ENCODE measurements around the gene CD6.

Gene CD6

DNA sequence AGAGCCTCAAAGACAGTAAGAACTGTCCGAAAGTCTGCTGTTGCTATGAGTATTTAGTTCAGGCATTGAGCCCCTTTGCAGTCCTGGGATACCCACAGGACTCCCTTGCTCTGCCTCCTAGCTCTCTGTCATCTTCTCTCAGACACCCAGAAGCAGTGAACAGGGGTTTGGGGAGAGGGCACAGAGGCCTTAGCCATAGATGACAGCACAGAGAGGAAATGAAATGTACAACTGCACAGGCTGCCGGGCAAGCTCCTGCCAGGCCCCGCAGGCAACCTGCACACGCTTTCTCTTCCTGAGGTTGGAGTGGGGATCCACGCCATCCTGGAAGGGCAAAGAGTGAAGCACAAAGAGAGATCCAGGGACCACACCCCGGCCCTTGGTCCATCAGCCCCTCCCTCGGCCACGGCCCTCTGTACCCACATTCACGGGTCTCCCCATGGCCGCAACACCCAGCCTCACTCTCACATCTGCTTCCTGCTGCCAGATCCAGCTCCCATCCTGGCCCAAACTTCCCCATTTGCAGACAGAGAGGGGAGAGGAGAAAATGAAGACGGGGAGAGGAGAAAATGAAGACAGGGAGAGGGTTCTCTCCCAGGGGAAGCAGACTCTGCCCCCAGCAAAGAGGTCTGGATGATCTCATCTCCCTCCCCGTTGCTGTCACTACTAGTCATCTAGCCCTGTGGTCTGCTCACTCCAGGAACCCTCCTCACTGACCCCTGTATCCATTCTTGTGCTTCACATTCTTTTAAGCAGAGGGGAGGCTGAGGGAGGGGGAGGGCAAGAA, 40.7 kb downstream of the CD6 start:
- DNase-seq = peak; percentile 52

DNA sequence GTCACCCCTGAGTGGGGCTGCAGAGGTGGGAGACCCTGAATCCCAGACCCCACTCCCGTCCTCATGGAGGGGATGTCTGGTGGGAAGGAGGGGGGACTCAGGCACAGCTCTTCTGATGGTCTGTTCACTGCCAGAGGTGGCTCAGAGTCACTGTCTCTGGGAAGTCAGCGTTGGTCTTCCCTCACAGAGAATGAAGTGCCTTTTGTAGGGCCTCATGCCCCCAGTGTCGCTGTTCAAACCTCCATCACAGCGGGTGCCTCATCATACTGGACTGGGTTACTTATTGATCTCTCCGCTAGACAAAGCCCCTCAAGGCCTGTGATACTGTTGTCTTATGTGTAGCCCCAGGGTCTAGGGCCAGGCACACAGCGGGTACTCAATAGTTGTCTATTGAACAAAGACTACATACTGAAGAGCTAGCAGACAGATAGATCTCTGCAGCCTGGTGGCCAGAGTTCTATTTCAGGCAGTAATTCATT, 41.3 kb downstream of the CD6 start:
- DNase-seq = no peak

DNA sequence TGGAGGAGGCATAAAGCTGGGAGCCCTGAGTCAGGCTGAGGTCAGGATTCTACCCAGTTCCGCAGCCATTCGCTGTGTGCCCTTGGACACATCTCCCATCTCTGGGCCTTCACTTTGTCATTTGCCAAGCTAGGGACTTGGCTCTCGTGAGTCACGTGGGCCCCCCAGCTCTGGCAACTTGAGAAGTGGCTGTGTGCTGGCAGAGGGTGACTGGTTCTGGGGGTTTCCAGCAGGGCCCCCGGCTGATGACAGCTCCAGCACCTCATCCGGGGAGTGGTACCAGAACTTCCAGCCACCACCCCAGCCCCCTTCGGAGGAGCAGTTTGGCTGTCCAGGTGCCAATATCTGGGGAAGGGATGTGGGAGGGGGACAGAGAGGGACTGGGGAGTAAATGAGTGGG, 46.6 kb downstream of the CD6 start:
- no peak for DNase-seq

DNA sequence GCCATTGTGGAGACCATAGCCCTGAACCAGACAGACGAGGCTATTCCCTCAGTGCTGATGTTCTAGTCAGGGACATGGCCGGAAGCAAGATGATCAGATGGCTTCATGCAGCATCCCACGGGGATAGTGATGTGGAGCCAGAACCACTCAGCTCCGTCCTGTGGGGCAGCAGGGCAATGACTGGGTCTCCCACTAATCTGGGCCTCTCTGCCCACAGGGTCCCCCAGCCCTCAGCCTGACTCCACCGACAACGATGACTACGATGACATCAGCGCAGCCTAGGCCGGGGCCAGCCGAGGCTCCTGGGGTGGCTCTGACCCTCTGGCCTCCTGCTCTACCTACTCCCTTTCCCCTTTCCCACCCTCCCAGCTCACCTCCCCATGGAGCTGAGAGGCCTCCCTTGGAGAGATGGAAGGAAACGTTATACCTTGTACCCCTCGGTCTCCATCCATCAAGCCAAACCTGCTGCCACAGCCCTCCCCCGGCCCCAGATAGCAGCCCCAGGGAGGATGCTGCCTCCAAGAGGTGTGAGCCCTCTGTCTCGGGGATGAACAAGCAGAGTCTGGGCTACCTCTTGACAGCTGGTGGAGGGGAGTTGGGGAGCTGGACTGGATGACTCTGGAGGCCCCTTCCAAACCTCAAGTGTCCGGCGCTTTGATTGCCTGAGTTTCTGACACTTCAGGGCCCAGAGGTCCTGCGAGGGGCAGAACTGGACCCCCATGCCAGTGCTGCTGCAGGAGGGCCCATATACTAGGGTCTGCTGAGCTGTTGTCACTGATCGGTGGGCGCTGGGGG, 47.8 kb downstream of the CD6 start:
- no peak for DNase-seq

DNA sequence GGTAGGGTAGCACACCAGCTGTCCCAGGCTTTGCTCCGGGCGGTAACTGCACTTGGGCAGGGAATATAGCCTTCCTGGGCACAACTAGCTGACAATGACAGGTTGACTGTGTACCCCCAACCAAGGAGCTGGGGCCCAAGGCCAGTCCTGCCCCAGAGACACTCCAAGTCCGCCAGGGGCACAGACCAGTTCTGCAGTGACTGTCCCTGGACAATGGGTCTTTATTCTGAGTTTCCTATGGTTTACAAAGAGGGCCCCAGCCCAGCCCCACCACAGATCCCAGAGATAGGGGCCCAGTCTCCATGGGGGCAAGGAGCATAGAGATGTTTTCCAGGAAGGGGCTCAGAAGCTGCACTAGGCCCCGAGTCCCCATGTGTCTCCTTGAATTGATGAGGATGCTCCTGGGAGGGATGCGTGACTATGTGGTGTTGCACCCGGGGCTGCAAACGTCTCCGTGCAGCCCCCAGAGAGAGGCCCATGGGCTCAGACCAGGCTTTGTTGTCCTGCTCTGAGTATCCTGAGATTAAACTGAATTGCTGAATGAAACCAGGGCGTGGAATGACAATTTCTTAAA, 48.4 kb downstream of the CD6 start:
- no peak for DNase-seq

DNA sequence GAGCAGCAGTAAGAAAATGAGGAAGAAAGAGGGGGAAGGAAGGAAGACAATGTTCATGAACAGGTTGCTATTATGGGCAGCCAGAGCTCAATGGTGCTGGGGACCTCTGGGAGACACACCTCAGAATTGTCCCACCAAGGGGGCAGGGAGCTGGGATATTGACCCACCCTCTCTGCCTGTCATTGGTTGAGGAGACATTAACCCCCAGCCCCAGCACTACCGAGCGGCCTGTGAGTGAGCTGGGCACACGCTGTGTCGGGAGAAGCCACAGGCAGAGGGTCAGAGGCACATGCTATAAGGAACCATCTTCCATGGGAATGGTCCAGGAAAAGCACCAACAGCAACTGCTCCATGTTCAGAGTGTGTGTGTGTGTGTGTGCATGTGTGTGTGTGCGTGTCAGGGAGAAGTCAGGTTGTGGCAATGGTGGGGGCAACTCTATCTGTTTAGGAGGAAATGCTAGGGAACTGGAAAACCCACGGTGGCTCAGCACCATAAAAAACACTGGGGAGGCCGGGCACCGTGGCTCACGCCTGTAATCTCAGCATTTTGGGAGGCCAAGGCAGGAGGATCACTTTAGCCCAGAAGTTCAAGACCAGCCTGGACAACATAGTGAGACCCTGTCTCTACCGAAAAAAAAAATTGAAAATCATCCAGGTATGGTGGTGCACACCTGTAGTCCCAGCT, 49.2 kb downstream of the CD6 start:
- no peak for DNase-seq

DNA sequence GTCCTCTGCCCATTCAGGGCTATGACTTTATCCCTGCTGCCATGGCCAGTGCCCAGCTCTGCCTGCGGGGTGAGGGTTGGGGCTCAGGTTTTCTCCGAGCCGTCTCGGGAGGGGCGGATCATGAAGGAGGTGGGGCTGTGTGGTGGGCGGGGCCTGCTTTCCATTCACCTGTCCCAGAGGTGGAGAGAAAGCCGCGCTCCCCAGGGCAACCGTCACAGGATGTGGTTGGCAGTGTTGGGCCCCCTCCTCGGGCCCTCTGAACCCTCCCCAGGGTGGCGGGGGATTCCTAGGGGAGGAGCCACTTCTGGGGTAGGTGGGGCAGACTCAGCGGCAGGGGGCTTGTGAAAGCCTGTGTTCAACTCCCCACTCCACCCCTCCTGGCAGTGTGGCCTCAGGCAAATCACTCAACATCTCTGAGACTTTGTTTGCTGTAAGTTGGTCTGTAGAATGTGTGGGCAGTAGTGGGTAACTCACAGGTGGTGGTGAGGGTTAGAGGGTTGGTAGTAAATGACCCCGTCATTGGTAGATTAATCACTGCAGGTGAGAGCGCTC, 50.3 kb downstream of the CD6 start:
- DNase-seq = no peak

DNA sequence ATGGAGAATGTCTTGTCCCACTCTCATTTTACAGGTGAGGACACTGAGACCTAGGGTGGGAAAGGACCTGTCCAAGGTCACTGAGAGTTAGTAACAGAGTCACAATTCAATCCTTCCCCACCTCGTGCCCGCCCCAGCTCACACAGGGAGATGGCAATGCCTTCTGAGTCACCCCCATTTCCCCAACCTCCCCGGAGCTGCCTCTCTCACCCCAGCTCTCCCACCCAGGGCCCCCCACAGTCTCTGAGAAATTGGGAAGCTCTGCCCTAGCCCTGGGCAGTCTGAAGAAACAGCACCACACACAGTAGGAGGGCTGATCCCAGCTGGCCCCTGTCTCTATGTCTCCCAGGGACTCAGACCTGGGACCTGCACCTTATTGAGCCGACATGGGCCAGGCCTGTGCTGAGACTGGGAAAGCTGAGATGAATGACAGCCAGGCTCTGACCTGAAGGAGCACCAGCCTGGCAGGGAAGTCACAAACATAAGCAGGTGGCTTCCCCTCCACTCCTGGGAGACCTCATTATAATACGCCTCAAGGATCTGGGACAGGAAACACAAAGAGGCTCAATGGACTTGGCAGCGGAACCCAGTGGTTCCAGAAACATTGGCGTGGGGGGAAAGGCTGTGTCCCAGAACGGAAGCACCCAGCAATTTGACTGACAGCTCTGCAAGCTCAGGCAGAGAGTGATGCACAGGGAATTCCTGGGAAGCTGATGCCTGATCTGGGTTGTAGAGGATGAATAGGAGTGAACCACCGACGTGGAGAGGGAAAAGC, 51.0 kb downstream of the CD6 start:
- no peak for DNase-seq

DNA sequence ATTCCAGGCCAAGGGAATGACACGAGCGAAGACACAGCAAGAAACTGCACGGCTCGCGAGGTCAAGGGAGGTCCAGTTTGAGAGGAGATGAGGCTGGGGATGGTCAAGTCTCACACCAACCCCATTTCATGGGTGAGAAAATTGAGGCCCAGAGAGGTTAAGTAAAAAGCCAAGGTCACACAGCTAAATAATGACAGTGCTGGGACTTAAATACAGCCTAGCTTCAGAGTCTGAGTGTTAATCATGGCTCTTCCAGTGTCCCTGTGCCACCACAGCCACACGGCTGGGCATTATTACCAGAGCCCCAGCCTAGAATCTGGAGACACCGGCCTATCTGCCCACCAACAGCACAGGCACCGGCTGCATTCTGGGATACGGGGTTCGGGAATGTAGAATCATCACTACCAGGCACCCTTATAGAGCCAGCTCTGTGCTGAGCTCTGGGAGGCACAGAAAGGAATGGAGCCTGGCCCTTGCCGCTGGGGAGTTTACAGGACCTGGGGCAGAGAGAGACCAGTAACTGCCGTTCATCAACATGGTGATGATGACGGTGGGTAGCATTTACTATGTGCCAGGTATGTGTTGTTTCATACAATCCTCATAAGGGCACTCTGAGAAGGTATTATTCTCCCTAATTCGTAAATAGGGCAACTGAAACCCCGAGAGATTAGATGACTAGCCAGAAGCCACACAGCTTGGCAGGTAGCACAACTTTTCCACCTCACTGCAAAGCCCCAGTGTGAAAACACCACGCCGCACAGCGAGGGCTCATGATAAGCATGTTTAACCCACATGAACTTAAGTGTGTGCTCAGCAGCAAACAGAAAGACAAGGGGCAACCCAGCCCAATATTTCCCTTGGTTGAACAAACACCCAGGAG, 51.8 kb downstream of the CD6 start:
- no peak for DNase-seq

DNA sequence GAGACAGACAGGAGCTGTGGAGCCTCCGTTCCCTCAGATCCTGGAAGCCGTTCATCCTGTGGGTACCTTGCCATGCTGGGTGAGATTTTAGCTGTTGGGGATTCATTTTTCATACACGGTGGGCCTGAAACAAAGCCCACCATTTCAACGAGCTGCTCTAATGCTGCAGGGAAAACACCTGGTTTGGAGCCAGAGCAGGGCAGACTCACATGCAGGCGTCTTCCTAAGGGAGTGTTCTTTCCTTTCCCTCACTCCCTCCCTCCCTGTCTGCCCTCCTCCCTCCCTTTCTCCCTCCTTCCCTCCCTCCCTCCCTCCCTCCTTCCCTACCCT, 52.5 kb downstream of the CD6 start:
- no peak for DNase-seq

DNA sequence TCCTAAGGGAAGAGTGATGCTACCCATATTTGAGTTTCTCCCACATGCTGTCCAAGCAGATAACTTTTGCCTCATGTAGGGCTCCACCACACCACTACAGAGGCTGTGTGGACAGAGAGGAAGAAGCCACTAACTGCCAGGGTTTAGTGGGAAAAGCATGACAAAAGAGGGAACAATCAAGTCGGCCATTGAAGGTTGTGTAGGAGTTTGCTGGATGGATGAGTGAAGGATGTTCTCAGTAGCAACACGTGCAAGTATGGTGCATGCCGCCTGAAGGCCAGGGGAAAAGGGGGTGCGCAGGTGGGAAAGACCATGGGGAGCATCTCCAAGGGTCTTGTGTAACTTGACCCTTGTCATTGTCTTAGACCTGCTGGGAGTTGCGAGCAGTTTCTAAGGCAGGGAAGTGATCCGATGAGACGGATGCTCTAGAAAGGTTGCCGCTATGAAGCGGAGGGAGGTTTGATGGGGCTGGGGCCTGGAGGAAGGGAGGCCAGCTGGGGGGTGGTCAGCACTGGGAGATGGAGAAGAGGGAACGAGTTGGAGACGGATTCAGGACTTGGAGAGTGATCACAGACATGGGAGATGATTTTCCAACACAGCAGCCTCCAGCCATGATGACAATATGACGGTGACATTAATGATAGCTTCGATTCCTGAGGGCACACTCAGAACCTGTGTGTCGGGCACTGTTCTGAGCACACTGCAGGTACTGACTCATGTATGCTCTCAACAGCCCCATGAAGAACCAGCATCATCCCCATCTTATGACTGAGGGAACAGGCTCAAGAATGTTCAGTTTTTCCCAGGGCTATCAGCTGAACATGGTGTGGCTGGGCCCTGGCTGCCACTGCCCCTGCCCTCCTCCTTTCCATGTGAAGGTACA, 53.7 kb downstream of the CD6 start:
- no peak for DNase-seq

DNA sequence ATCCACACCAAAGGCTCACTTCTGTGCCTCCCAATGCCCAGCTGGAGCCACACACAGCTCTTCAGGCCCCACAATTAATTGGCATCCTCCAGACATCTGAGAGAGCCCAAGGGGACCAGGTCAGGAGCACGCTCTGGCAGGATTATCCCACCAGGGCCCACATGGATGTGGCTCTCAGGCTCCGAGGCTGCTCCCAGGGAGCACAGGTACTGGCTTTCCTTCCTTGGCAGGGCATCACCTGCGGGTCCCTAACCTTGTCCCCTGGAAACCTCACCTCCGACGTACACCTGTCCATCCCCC, 54.3 kb downstream of the CD6 start:
- DNase-seq = no peak

DNA sequence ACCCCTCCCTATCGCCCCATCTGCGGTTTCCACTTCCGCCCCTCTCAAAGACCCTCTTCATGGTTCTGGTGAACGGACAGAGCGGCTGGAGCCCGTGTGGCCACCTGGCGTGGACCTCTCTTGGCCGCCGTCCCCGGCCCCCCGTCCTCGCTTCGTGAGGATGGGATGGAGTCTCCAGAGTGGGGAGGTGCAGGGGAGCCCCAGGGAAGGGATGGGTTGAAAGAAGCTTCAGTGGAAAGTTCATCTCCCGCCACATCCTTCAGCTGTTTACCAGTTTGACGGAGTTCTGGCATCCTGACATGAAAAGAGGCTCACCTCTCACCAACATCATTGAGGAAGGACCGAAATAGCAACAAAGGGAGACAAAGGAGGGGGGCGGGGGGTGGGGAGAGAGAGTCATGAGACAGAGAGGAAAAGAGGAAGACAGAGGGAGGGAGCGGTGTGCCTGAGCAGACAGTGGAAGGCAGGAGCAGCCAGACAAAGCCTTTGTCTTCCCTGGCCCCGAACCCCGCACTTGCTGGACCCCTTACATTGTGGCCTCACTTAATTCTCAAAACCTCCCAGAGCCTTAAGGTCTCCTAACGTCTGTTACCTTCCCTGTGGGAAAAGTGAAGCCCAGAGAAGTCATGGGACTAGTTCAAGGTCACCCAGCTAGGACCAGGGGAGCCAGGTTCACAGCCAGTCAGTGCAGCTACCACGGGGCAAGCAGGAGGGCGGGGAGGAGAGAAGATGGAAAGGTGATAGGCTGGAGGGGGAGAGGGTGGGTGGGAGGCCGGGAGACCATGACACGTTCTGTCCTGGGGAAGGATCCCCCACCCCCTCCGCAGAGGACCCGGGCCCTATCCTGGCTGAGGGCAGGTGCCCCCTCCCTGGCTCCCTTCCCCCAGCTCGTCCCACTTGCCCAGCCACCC, 54.9 kb downstream of the CD6 start:
- DNase-seq = peak; percentile 57

DNA sequence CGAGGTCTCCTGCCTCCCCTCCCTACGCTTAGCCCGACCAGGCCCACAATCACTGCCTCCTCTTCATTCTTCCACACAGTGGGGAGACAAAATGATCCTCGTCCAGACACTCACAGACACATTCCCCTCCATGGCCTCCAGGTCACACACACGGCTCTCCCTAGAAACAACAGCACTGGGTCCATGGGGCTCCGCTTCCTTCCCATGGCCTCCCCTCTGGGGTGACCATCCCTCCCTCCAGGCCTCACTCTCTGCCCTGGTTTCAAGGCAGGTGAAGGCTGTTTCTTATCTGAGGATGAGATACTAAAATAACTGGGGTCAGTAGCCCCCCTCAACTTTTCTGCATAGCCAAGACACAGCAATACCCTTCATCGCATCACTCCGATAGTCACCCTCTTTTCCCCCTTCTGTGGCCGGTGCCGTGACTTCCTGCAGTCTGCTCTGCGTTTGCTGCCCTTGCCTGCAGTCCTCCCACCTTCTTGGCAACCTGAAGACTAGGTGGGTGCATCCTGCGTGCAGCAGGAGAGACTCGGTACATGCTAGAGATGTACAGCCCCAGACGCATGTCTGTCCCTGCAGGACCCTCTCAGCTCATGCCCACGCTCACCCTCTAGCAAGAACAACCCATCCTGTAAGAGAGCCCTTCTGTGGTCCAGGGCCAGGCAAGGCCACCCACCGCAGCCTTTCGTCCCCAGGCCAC, 55.8 kb downstream of the CD6 start:
- no peak for DNase-seq

DNA sequence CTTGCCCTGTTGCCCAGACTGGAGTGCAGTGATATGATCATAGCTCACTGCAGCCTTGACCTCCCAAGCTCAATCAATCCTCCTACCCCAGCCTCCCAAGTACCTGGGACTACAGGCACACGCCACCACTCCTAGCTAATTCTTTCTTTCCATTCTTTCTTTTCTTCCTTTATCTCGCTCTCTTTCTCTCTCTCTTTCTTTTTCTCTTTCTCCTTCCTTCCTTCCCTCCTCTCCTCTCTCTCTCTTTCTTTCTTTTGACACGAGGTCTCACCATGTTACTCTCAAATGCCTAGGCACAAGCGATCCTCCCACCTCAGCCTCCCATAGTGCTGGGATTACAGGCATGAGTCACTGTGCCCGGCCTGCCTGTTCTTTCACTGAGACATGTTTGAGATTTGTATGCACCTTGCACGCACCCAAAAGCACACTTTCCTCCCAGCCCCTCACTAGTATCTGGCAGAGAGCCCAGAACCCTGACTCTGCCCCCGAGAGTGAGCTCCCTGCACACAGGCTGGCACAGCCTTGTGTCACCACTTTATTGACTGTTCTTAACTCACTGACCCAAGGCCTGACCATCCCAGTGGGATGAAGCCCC, 56.8 kb downstream of the CD6 start:
- DNase-seq = peak; percentile 30

DNA sequence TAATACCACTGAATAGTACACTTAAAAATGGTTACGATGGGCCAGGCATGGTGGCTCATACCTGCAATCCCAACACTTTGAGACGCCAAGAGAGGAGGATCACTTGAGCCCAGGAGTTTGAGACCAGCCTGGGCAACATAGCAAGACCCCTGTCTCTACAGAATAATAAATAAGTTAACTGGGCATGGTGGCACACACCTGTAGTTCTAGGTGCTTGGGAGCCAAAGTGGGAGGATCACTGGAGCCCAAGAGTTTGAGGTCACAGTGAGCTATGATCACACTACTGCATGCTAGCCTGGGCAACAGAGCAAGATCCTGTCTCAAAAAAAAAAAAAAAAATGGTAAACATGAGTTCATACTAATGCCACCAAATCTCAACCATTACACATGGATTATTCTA, 61.3 kb downstream of the CD6 start:
- DNase-seq = no peak

DNA sequence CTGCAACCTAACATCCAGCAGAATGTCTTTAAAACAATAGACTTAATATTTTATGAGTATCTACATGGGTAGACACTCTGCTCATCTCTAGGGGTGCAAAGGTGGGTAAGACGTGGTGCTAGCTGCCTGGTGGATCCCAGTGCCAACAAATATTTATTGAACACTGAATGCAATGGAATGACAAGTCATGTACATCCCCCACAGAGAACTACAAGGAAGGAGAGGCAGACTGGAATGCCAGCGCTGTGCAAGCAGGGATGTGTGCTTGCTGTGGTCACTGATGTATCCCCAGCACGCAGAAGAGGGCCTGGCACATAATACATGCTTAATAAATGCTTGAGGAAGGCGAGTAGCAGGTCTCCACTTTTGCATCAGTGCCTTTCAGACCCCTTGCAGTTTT, 61.9 kb downstream of the CD6 start:
- DNase-seq = no peak

DNA sequence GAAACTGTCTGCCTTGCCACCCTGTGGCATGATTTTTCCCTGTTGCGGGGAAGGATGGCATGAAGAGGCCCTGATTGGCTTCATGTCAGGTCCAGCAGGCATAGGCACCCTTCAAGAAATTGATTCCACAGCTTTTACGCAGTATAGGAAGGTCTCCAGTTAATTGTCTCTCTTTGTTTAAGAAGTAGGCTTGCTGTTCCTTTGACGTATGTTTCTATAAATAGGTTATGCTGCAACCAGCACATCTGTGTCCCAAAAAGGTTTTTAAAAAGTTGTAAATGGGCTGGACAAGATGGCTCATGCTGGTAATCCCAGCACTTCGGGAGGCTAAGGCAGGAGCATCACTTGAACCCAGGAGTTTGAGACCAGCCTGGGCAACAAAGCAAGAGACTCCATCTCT, 62.6 kb downstream of the CD6 start:
- DNase-seq = no peak
